Progenitor cell of endocrine pancreas (in vitro differentiated cells): ENCODE measurements around the gene SND1. TPM values are rescaled to one million over a fixed set of nuclear protein-coding genes. Genes with fewer than 3 reads are reported as not detected.

Experiments
- DNase-seq: peaks from one replicate; pipeline ENCODE4 v3.0.0; 2021; ENCODE audit warnings: low spot score; ENCODE audit not compliant: unreplicated experiment
- H3K27ac Mint-ChIP-seq: 2 replicates; pipeline ENCODE4 v1.8.0; 2021; ENCODE audit warnings: mild to moderate bottlenecking, moderate library complexity, mixed read lengths
- H3K27me3 Mint-ChIP-seq: 2 replicates; pipeline ENCODE4 v1.8.0; 2021; ENCODE audit warnings: mixed read lengths
- H3K36me3 Mint-ChIP-seq: 2 replicates; pipeline ENCODE4 v1.8.0; 2022; ENCODE audit warnings: mixed read lengths; ENCODE audit not compliant: insufficient read depth
- H3K4me1 Mint-ChIP-seq: 2 replicates; pipeline ENCODE4 v1.8.0; 2021; ENCODE audit warnings: low read depth, mixed read lengths
- H3K4me3 Mint-ChIP-seq: 2 replicates; pipeline ENCODE4 v1.8.0; 2021; ENCODE audit warnings: low read depth, mild to moderate bottlenecking, moderate library complexity, mixed read lengths
- H3K9me3 Mint-ChIP-seq: 2 replicates; pipeline ENCODE4 v1.8.0; 2021; ENCODE audit warnings: low read depth, mixed read lengths
- total RNA-seq: library from RNA; stranded (reverse); gene quantifications from 2 replicates; pipeline ENCODE4 v1.2.1, GENCODE V29; 2021
- TF ChIP-seq, protein P1 (sequence below): fragments of 200-600 bp; sonication (generic); IDR thresholded peaks from one replicate; pipeline ENCODE4 v1.5.0; 2021; ENCODE audit warnings: antibody characterized with exemption, mild to moderate bottlenecking; ENCODE audit not compliant: unreplicated experiment

Gene SND1
- total RNA-seq, 1 donor from 2014 or later = 213 TPM

DNA sequence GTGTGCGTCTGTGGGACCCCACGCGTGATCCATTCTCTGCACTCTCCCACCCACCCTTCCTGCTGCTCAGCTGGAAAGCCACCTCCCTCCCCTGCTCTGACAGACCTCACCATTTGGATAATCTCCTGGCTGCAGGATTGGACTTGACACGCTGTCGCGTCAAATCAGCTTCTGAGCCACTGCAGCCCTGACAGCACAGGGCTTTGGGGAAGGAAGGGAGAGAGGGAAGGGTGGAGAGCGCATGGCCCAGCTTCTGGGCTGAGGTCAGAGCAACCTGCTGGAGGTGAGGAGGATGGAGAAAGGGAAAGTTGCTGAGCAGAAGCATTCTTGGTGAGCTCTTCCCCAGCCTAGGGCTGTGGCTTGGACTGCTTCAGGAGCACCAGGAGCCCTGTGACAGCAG lies 428.2 kb downstream of the SND1 start:
- H3K4me3 Mint-ChIP-seq = no peak overlapping the region
- no peaks in the 10 kb centered on the region for H3K27me3 Mint-ChIP-seq
- H3K9me3 Mint-ChIP-seq = no peaks in the 10 kb centered on the region
- H3K4me1 Mint-ChIP-seq = no peaks in the 10 kb centered on the region
- DNase-seq = no peak
- TF ChIP-seq, protein P1, sequence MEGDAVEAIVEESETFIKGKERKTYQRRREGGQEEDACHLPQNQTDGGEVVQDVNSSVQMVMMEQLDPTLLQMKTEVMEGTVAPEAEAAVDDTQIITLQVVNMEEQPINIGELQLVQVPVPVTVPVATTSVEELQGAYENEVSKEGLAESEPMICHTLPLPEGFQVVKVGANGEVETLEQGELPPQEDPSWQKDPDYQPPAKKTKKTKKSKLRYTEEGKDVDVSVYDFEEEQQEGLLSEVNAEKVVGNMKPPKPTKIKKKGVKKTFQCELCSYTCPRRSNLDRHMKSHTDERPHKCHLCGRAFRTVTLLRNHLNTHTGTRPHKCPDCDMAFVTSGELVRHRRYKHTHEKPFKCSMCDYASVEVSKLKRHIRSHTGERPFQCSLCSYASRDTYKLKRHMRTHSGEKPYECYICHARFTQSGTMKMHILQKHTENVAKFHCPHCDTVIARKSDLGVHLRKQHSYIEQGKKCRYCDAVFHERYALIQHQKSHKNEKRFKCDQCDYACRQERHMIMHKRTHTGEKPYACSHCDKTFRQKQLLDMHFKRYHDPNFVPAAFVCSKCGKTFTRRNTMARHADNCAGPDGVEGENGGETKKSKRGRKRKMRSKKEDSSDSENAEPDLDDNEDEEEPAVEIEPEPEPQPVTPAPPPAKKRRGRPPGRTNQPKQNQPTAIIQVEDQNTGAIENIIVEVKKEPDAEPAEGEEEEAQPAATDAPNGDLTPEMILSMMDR = no peak
- no peak overlapping the region for H3K27ac Mint-ChIP-seq
- no peaks in the 10 kb centered on the region for H3K36me3 Mint-ChIP-seq

DNA sequence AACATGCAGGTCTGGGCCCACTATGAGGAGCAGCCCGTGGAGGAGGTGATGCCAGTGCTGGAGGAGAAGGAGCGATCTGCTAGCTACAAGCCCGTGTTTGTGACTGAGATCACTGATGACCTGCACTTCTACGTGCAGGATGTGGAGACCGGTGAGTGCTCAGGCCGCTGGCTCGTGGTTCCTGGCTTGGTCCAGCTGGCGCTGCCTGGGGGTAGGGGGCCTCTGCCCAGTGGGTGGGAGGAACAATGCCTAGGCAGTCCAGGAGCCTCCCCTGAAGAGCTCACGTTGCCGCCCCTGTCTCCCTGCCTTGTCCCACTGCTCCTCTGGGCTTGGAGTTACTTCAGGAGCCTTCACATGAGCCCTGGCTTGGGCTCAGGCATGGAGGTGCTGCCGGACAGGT lies 429.4 kb downstream of the SND1 start:
- no peaks in the 10 kb centered on the region for H3K27me3 Mint-ChIP-seq
- H3K36me3 Mint-ChIP-seq = no peaks in the 10 kb centered on the region
- H3K4me1 Mint-ChIP-seq = no peaks in the 10 kb centered on the region
- no peak for DNase-seq
- H3K4me3 Mint-ChIP-seq = no peak overlapping the region
- no peak overlapping the region for H3K27ac Mint-ChIP-seq
- H3K9me3 Mint-ChIP-seq = no peaks in the 10 kb centered on the region
- TF ChIP-seq, protein P1 = no peak

DNA sequence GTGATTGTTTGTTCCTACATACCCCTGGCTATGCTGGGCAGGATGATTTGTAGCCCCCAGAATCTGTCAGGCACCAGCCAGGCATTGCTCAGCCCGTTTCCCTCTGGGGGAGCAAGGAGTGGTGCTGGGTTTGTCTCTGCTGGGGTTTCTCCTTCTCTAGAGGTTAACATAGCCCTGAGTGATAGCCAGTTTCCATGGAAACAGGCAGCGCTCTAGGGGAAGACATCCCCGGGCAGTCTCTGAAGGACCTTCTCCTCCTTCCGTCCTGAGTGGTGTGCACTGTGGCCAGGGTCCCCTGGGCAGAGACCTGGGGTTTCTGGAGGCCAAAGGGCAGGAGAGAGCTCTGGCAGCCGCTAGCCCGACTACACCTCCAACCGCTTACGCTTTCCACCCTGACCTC lies 429.8 kb downstream of the SND1 start:
- Mint-ChIP-seq H3K9me3 (no peaks in the 10 kb centered on the region), H3K36me3 (no peaks in the 10 kb centered on the region), H3K4me3 (no peak overlapping the region), H3K27ac (no peak overlapping the region), H3K27me3 (no peaks in the 10 kb centered on the region), H3K4me1 (no peaks in the 10 kb centered on the region)
- DNase-seq = no peak
- TF ChIP-seq, protein P1 = no peak

DNA sequence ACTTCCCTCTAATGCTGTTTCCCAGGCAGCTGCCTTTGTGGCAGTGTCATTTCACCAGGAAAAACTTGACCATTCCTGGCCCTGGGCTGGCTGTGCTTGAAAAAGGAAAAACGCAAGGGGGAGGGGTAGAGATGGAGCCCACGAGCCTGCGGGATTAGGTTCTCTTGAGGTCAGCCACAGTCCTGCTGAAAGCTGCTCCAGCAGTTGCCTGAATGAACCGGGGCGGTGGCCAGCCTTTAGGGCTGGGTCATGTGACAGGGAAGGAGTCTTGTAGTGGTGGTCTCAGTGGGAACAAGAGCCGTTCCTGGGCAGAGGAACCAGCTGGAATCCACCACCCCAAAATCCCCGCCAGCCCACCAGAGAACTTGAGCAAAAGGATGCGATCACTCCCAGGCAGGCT lies 430.4 kb downstream of the SND1 start:
- Mint-ChIP-seq H3K9me3 (no peaks in the 10 kb centered on the region), H3K27ac (no peak overlapping the region), H3K36me3 (peaks cover 1% of the 10 kb centered on the region), H3K4me3 (no peak overlapping the region), H3K27me3 (no peaks in the 10 kb centered on the region), H3K4me1 (no peaks in the 10 kb centered on the region)
- TF ChIP-seq, protein P1 = no peak
- no peak for DNase-seq

DNA sequence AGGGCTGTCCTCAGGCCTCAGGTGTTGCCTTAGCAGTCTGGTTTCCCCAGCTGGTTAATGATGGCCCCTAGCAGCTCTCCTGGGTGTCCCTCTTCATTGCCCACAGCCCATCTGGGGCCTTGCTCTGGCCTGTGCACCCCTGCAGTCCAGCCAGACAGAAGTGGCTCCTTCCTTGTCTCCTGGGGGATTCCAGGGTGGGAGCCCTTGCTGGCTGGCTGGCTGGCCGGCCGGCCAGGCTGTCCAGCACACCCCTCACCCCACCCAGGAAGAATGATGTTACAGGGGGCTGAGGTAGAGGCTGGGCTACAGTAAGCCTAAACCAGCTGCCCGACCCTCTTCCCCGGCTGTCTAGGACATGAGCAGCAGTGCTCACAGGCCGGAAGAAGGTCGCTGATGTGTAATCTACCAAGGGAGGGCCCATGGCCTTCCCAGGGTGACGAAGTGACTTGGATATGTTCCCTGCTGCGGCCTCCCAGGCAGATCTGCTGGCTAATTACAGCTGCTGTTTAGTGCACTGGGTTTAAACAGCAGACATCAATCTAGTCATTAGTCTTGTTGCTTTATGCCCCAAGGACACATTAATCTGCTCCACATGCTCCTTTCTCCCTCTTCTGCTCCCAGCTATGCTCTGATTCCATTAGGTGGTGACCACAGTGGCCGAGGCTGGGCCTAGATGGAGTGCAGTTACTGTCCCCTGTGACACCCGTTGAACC lies 433.1 kb downstream of the SND1 start:
- H3K27me3 Mint-ChIP-seq = no peaks in the 10 kb centered on the region

More for the DNA sequence above, 433.1 kb downstream of the SND1 start:
- TF ChIP-seq, protein P1 = no peak
- Mint-ChIP-seq H3K4me1 (no peaks in the 10 kb centered on the region), H3K27ac (no peak overlapping the region), H3K9me3 (no peaks in the 10 kb centered on the region), H3K36me3 (peaks cover 9% of the 10 kb centered on the region), H3K4me3 (no peak overlapping the region)
- no peak for DNase-seq
